Stomach (tissue), 4 donors: Measurements from ENCODE around the gene CFAP206.

Experiments used
- CTCF ChIP-seq, 7 experiments: fragments of 450-650 bp in 4 of 7; fragments of 200-600 bp in 3 of 7; sonication (generic) in 3 of 7; IDR thresholded peaks; one replicate each; pipeline ENCODE4 v1.5.1; 2016 to 2019; ENCODE audit warnings: antibody characterized with exemption in 7 of 7, control low read depth in 2 of 7, mild to moderate bottlenecking in 1 of 7
- POLR2A ChIP-seq, 4 donors: fragments of 450-650 bp; IDR thresholded peaks; one replicate each; pipeline ENCODE4 v1.6.1; 2016; ENCODE audit warnings: antibody characterized with exemption in 4 of 4, control low read depth in 2 of 4, mild to moderate bottlenecking in 1 of 4, moderate library complexity in 1 of 4
- POLR2AphosphoS5 ChIP-seq, 3 donors: sonication (generic); formaldehyde crosslinking; IDR thresholded peaks; one replicate each; pipeline ENCODE4 v1.6.1; 2016; ENCODE audit warnings: antibody characterized with exemption in 3 of 3

GRCh38 chr6:87487555-87487954 lies 79.8 kb downstream of the CFAP206 start:
- TF ChIP-seq CTCF (IDR thresholded peaks at IDR 0.05) (no peak), POLR2A (IDR thresholded peaks at IDR 0.05) (no peak), POLR2AphosphoS5 (IDR thresholded peaks at IDR 0.05) (no peak)
